ENCODE results near the gene FIGN.

DNA sequence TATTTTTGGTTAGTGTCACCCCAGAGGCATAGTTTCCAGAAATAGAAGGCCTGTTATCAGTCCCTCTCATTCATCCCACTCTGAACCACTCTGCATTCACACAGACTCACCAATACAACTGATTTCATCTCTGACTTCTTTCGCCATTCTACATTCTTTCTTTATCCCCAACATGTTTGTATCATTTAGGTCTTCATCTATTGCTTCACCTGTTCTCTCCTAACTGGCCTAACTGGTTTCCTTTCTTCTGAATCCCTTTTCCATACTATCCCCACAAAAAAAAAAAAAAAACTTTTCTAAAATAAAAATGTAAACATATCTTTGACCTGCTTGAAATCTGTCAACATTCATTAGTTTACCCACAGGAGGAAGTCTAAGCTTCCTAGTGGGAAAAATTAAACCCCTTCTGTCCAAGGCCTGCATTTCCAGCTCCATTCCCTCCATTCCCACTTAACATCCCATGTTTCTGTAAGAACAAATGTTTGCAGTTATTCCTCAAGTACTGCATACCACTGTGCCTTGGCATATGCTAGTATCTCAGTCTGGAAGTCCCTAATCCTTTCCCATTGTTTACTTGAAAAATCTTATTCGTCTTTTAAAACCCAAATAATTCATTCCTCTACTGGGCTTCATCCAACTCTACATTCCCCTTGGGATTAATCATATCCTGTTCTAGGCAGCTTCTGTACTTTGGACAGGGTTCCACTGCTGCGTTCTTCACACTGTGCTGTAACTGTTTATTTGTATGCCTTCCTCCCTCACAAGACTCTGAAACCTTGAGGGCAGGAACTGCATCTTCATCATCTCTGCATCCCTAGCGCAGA is 68.5 kb downstream of the FIGN start:
- TF ChIP-seq YY1 (IDR thresholded peaks at IDR 0.05; ENCODE audit: insufficient read depth, insufficient read length): no peak
- no peak for TF ChIP-seq SUZ12 (IDR thresholded peaks at IDR 0.05; ENCODE audit: extremely low read depth, insufficient read depth, insufficient read length)
- TF ChIP-seq ZNF274 (IDR thresholded peaks at IDR 0.05; ENCODE audit: low read depth, low read length): no peak

All from NT2/D1 (cell line).